HCEC 1CT (cell line): Measurements from ENCODE around the gene MYL3.

Experiments used
- DNase-seq: peaks from one replicate; pipeline ENCODE4 v3.0.0-alpha.2; 2017

MYL3 gene

DNA sequence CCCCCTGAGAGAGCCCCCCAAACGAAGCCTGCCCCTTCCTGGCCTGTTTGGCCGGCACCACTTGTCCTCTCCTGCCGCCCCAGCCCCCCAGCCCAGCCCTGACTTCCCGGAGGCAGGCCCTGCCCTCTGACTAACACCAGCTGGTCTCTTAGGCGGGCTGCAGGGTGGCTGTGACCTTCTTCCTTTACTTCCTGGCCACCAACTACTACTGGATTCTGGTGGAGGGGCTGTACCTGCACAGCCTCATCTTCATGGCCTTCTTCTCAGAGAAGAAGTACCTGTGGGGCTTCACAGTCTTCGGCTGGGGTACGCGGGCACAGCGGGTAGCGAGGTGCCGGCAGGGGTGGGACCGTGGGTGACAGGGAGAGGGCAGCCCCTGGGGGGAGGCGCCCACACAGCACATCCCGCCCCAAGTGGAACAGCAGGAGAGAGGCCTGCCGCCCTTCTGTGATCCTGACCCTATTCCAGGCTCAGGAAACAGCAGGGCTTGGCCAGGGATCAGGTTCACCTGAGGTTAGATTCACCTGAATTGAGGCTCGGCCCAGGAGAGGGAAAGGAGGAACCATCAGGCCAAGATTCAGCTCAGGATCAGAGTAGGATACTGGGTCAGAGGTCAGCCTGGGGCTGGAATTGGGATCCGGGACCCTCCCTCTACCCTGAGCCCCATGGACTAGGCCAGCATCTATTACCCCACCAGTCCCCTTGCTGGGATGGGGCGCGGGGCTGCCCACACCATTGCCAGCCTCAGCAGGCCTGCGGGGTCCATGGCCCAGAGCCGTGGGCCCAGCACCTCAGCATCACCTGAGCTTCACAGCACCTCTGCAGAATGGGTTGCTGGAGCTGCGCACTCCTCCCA is 36.1 kb upstream of the MYL3 start:
- DNase-seq, result no peak

DNA sequence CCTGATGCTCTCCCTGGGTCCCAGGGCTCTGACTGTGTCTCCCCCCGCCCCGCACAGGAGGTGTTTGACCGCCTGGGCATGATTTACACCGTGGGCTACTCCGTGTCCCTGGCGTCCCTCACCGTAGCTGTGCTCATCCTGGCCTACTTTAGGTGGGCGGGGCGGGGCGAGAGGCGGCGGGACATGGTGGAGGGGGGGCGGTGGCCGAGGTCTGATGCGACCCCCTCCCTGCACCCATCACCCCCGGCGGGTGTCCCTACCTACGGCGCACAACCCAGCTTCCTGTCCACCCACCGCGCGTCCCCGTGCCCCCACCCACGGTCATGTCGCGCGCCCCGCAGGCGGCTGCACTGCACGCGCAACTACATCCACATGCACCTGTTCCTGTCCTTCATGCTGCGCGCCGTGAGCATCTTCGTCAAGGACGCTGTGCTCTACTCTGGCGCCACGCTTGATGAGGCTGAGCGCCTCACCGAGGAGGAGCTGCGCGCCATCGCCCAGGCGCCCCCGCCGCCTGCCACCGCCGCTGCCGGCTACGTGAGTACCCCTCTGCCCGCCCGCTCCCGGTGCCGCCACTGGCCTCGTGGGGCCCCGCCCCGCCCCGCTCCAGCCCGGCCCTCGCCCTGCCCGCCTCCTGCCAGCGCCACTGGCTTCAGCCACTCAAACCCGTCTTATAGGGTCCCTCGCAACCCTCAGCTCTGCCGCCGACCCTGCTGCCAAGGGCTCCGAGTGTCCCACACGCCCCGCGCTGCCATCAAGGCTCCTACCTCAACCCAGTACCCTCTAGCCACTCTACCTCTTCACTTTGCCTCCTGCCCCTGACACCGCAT is 35.3 kb upstream of the MYL3 start:
- DNase-seq, result no peak

DNA sequence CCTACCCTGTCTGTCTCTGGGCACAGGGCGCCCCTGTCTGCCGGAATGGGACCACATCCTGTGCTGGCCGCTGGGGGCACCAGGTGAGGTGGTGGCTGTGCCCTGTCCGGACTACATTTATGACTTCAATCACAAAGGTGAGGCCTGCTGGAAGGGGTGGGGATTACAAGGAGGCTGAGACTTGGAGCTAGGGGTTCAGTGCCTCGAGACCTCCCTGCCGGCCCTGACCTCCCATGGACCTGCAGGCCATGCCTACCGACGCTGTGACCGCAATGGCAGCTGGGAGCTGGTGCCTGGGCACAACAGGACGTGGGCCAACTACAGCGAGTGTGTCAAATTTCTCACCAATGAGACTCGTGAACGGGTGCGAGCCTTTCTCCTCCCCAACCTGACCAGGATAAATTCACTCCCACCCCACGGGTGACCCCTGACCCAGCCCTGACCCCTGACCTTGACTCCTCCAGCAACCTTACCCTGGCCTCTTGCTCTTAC is 34.6 kb upstream of the MYL3 start:
- no peak for DNase-seq

DNA sequence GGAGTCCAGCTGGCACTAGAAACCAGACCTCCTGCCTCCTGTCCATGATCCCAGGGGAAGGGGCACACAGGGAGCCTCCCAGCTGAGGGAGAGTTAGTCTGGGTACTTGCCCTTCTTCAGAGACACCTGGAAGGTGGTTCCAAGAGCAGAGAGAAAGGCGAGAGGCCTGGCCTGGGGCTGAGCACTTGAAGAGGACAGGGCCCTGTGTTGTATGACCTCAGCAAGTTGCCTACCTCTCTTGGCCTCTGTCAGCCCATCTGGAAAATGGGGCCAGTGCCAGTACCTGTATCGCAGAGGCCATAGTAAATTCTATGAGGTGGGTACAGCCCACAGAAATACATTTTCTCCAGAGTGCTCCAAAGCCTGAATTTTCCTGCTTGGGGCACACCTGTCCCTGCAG is 33.8 kb upstream of the MYL3 start:
- no peak for DNase-seq

DNA sequence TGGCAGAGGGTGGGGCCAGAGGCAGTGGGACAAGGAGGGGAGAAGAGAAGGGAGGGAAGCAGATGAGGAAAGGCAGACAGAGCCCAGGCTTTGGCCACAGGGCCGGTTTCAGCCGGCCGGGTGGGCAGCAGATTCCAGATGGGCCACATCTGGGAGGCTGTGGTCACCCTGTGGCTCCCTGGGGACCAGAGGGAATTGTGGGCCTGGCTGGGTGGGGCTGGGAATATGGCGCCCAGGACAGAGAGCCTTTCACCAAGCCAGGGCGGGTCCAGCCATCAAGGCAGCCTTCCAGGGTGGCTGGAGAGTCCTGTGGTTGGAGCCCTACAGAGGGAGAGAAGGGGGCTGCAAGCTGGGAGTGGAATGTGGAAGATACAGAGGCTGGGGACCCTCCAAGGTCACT is 33.1 kb upstream of the MYL3 start:
- no peak for DNase-seq

DNA sequence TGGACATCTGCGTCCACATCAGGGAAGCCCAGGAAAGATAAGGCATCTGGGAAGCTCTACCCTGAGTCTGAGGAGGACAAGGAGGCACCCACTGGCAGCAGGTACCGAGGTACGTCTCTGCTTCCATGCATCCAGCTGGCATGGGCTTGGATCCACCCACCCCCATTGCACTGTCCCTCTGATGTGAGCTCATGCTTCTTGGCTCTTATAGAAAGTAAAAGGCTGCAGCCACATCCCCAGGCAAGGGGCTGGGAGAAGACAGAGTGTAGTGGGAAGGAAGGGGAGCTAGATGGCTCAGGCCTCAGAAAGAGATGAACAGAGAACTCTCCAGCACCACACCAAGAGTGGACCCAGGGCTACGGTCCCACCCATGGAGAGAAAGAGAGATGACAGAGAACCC is 32.5 kb upstream of the MYL3 start:
- DNase-seq, result no peak

DNA sequence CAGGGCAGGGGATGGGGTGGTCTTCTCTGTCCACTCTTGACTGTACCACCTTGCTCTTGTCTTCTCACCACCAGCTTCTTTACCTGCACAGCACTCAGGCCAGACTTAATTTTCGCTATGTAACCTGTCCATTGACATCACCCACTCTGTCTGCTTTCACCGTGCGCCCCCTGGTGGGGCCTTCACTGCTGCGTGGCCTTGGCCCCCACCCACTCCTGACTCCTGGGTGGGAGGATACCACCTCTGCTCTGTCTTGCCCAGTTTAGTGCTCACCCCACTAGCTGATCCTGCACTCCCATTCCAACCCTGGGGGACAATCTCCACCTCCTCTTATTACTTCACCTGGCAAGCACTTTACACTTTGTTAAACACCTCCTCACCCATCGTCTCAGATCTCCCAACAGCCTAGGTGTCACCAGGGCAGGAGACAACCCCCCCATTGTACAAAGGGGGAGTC is 32.0 kb upstream of the MYL3 start:
- peak; percentile 25 for DNase-seq

DNA sequence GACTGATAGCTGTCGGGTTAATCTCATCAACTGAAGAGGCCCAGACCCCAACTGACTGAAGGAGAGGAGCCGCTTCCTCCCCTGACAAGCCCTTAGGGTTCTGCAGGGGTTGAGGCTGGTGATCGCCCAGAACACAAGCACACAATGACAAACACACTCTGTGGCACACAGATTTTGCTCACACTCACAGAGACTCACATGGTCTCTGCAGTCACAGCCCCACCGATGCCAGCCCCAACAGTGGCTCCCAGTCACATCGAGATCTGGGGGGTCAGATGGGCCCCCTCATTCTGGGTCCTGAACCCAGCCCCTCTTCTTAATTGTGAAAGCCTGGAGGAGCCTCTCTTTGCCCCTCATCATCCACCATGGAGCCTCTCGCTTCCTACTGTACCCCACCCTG is 31.0 kb upstream of the MYL3 start:
- DNase-seq, result no peak

DNA sequence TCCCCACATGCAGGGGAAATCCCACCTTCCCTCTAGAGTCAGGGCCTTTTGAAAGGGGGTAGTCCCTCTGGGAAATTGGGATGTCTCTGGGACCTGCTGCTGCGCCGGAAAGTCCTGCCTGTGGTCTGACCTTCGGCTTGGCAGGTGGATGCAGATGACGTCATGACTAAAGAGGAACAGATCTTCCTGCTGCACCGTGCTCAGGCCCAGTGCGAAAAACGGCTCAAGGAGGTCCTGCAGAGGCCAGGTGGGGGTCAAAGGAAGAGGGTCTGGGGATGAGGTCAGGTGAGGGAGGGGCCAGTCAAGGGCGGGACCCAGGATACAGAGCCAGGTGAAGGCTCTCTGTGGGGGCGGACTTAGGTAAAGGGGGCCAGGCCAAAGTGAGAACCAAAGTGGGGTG is 30.5 kb upstream of the MYL3 start:
- DNase-seq, result no peak

DNA sequence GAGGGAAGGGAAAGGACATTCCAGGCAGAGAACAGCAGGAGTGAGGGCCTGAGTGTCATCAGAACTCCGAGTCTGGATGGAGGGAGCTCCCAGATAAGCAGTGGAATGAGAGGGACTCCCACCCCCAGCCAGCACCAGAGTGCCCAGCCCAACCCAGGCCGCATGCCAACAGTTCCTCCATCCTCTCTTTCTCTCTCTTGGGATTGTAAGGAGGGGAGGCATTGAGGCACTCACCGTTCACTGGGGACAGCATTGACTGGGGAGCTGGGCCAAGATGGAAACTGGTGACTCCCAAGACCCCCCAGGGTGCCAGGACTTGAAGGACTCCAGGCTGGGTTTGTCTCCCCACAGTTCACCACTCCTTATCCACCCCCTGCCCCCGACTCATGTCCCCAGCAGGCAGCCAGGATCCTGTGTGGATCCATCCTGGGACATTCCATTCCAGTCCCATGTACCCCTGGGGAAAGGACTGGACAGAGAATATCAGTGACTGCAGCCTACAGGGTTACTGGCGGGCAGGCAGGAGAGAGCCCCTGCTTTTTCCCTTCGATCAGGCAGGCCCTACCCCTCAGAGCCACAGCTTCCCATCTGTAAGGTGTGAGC is 30.0 kb upstream of the MYL3 start:
- no peak for DNase-seq

DNA sequence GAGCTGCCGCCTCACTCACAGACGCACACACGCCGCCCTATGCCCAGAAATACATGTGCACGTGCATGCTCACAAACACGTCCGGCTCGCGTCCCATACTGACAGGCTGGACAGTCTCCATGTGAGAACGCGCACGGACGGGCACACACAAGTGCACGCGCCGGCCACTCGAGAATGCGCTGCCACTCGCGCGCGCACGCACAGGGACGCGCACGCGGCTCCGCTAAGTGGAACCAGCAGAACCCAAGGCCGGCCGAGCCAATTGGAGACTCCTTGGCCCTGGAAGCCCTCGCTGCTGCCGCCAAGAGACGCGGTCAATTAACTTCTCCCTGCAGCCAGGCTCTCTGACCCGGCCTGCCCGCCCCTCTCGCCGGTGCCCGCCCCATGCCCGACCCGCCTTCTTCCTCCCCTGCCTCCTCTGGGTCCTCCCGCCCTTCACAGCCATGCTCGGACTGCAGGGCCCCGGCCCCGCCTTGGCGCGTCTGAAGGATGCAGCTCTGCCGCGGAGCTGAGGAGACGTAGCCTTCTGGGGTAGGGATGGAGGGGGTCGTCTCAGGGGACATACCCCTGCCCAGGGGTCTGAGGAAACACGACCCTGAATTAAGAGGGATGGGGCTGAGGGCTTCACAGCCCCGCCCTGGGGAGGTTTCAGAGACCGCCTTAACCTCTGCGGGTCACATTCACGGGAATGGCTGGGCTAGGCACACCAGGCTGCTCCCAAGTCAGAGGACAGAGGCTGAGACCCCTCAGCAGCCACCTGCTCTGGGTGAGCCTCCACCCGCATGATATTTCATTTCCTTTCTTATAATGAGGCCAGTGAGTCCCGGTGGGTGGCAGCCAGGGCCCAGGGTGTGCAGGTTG is 29.3 kb upstream of the MYL3 start:
- peak; percentile 56 for DNase-seq

DNA sequence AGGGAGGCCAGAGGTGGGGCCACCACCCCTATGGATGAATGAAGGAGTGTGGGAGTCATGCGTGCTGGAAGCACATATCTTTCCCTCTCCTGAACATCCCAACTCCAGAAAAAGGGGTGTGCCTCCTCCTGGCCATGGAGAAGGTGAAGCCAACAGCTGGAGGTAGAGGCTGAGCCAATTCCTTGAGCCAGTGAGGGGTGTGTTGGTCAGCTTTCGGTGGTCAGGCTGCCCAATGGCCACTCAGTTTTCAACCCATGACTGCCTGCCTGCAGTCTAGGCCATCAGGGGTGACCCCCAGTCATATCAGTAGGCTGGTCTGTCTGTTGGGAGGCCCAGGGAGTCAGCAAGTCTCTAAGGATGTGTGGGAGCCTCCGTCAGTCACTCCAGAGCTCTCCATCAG is 27.9 kb upstream of the MYL3 start:
- no peak for DNase-seq

DNA sequence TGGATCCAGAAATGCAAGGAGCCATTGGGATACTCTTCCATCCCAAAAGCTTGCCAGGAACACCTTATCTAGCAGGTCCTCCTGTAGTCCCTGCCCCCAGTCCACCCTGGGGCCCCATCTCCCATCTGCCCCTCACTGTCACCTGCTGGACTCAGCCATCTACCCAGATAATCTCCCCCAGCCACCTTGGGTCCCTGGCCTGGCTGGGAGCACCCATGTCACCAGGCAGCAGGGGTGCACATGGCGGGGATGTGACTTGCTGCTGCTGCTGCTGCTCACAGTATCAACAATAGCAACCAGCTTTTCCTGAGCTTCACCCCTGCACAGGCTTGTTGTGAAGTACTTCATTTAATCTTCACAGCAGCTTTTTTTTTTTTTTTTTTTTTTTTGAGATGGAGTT is 26.9 kb upstream of the MYL3 start:
- DNase-seq, result no peak

DNA sequence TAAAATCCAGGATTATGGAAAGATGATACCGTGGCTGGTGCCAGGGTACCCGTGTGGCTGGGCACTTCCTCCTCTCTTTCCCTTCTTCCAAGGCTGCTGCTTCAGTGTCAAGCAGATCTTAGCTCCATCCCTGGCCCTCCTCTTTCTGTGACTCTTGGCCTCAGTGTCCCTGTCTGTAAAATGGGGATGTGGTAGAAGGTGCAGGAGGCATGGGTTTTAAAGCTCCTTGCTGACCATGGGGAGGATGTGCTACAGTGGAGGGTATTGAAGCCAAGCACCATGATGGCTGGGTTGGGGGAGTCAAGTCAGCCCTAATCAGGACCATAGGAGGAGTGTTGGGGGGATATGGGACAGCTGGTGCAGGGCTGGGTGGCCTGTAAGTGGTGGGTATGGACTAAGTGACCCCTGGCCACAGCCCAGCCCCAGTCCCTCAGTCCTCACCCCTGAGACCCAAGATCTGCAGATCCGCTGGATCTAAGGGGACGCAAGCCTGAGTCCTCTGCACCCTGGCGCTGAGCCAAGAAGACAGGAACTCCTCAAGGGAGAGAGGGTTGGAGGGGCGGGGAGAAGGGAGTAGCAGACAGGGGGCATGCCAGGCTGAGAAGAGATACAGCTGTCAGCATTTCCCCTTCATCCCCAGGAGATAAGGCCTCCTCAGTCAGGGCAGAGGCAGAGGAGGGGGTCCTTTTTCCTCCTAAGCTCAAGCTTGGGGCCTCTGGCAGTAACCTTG is 26.3 kb upstream of the MYL3 start:
- DNase-seq, result no peak

DNA sequence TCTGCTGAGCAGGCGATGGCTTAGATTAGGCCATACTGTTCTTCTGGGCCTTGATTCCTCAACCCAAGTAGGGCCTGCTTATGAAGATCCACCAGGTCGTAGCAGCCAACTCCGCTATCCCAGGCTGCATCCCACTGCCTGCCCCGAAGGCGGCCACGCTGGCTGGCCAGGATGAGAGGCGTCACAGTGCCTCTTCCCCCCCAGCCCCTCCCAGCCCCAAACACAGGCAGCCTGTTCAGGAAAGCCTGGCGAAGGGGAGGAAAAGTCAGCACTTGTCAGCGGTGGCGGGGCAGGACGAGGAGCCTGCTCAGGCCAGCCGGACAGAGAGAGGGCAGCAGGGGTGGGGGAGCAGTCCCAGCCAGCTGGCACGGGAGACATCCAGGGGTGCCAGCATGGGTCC is 25.5 kb upstream of the MYL3 start:
- DNase-seq, result no peak

DNA sequence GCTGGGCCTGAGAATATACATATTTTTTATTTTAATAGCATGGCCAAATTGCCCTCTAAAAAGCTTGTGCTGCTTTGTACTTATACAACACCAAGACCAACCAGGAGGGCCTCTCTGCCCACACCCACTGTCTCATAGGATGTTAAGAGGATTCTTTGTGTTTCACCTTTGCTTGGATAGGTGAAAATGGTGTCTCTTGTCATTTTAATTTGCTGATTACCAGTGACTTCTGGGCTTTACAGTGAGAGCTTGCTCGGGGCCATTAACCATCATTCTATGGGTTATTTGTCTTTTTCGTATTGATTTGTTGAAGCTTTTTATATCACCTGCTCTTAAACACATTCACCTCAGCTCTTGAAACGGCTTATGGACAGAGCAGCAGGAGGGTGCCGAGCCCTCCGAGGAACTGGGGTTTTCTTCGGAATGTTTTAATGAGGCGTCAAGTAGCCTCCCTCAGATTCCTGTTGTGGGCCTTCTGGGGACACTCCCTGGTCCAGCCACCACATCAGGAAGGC is 24.8 kb upstream of the MYL3 start:
- no peak for DNase-seq

DNA sequence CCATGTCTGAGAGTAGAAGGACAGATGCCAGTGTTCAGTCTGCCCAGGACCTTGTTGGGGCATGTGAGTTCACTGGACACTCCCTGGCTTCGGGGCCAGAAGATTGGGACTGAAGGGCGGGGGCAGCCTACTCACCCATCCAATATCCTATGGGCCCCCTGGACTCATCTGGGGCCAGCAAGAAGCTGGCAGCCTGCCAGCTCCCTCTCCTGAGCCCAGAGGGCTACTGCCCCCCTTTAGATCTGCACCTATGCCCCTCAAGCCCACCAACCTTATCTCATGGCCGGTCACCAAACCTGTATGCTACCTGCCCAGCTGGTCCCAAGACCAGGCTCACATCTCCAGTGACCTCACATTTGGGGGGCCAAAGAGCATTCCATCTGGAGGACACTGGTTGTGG is 22.4 kb upstream of the MYL3 start:
- DNase-seq, result no peak

DNA sequence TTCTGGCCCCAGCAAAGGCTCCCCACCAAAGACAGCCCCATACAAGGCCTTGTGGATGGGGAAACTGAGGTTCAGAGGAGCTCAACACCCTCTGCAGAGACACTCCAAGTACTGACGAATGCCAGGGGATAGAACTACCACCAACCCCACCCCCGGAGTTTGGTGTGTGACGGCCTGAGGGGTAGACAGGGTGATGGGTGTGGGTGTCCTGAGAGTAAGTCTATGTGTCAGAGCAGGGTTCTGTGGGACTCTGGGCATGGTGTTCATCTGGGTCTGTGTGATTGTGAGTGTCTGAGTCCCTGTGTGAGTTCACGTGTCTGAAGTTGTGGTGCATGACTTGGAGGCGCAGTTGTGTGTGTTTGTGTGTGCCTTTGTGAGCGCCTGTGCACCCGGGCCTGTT is 21.7 kb upstream of the MYL3 start:
- no peak for DNase-seq

DNA sequence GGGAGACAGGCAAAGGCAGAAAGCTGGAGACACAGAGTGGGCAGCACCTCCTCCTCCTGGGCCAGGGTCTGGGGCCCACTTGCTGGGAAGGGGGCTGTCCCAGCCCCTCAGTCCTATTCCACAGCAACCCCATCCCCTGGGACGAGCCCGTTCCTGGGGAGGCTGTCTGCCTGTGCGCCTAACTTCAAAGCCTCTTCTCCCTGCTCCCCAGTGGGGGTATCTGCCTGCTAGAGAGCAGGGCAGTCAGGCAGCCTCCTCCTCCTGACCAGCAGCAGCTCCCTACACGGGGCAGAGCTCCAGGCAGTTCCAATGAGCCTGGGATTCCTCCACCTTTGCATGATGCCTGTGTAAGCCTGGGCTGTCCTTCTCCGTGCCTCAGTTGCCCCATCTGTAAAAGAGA is 21.2 kb upstream of the MYL3 start:
- no peak for DNase-seq

DNA sequence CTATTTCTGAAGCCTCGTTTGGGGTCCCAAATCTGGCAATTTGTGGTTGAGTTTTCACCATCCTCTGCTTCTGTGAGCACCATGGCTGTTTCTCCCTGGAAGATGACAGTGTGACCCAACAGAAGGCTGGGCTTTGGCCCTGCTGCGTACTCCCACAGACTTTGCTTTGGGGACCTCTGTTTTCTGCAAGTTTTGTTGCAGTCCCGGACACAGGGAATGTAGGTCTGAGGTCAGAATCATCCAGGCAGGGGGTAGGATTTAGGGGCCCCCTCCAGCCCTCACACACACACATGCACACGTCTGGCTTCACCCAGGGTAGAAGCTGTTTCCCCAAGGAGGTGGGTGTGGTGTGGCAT is 20.6 kb upstream of the MYL3 start:
- DNase-seq, result no peak

DNA sequence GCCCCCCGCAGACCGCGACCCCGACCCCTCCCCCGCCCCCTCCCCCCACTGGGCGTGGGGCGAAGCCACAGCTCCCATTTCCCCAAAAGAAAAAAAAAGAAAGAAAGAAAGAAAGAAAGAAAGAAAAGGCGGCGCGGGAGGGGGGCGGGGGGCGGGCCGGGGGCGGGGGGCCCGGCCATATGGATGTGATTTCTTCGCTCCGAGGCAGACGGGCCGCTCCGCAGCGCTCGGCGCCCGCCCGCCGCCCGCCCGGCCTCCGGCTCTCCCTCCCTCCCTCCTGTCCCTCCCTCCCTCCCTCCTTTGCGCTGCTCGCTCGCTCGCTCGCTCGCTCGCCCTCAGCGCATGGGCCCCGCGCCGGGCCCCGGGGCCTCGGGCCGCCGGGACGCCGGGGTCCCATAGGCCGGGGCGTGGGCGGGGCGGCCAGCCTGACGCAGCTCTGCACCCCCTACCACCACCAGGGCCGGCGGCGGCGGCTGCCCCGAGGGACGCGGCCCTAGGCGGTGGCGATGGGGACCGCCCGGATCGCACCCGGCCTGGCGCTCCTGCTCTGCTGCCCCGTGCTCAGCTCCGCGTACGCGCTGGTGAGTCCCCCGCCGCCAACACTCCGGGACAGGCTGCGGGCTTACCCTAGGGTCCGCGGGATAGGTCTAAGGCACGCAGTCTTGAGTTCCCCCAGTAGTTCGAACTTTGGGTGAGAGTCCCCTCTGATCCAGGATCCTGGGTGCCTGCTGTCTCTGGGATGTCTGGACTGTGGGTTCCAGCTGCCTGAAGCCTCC is 20.0 kb upstream of the MYL3 start:
- no peak for DNase-seq
